Activated naive CD4-positive, alpha-beta T cell treated with anti-CD3 and anti-CD28 coated beads for 36 hours (primary cell): ENCODE measurements around the gene AMBRA1. TPM values are rescaled to one million over a fixed set of nuclear protein-coding genes. Genes with fewer than 3 reads are reported as not detected.
A peak's percentile ranks its signal among the peaks of the same experiment; 100 is the strongest.
"Not testable (repeated sequence)": the region's sequence is repeated elsewhere in the genome, so short reads cannot be mapped to it uniquely, and the experiment has no call there.

ENCODE experiments used
- CTCF ChIA-PET: fragments of 350-600 bp; sonication (Branson Sonifier 250); formaldehyde crosslinking; loops from one replicate; lab custom pipeline; 2021; ENCODE audit warnings: antibody characterized with exemption; lab: Charles Lee
- DNase-seq: peaks from one replicate; pipeline ENCODE4 v3.0.0-alpha.2; 2020
- H3K27ac Mint-ChIP-seq: one replicate; pipeline ENCODE4 v1.8.0; 2021; ENCODE audit warnings: mild to moderate bottlenecking, mixed read lengths
- H3K27me3 Mint-ChIP-seq: one replicate; pipeline ENCODE4 v1.8.0; 2021; ENCODE audit warnings: low read depth, mixed read lengths
- H3K36me3 Mint-ChIP-seq: one replicate; pipeline ENCODE4 v1.8.0; 2021; ENCODE audit warnings: low read depth, mixed read lengths
- H3K4me1 Mint-ChIP-seq: one replicate; pipeline ENCODE4 v1.8.0; 2021; ENCODE audit warnings: low read depth, mixed read lengths
- H3K4me3 Mint-ChIP-seq: one replicate; pipeline ENCODE4 v1.8.0; 2021; ENCODE audit warnings: mild to moderate bottlenecking, moderate library complexity, mixed read lengths
- H3K9me3 Mint-ChIP-seq: one replicate; pipeline ENCODE4 v1.8.0; 2021; ENCODE audit warnings: mixed read lengths
- intact Hi-C: fragments of 100-400 bp; cut with micrococcal nuclease; formaldehyde crosslinking; loops from one replicate; pipeline ENCODE4 v1.15.1; 2023
- total RNA-seq, 2 experiments: library from RNA; stranded (reverse); gene quantifications; one replicate each; pipeline ENCODE4 v1.2.3, GENCODE V29; 2021

Gene AMBRA1
- total RNA-seq, 2 experiments from 2014 or later: 19.0 to 23.1 TPM

DNA sequence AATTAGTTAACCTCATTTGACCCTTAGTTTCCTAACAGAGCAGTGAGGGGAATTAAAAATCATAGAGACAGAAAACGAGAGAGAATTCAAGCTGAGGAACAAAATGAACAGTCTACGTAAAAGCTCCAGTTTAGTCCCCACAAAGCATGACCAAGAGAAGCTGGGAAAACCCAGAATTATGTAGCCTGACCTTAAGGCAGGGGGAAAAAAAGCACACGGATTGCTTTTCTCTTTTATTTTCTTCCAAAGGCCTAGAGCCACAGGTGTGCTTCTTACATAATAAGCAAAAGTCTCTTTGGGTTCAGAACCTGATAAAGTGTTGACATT lies 514 bp upstream of the AMBRA1 start:
- Mint-ChIP-seq H3K4me3 (peak overlapping the region; percentile 94), H3K9me3 (no peaks in the 10 kb centered on the region), H3K27me3 (no peaks in the 10 kb centered on the region), H3K4me1 (peaks cover 33% of the 10 kb centered on the region), H3K36me3 (peaks cover 2% of the 10 kb centered on the region), H3K27ac (peak overlapping the region; percentile 80)
- intact Hi-C loops: loop anchor here (1.0 to 2.0 kb wide), 3 partner anchors 23 to 342 kb away; partner anchors contain the start of genes ATG13, CSTPP1 and HARBI1
- CTCF ChIA-PET: interaction anchor here (0.8 to 1.8 kb wide), 3 partner anchors 9 to 24 kb away, joined by 3 to 6 read pairs (median 4); partner anchors contain the start of gene ATG13
- no peak for DNase-seq

DNA sequence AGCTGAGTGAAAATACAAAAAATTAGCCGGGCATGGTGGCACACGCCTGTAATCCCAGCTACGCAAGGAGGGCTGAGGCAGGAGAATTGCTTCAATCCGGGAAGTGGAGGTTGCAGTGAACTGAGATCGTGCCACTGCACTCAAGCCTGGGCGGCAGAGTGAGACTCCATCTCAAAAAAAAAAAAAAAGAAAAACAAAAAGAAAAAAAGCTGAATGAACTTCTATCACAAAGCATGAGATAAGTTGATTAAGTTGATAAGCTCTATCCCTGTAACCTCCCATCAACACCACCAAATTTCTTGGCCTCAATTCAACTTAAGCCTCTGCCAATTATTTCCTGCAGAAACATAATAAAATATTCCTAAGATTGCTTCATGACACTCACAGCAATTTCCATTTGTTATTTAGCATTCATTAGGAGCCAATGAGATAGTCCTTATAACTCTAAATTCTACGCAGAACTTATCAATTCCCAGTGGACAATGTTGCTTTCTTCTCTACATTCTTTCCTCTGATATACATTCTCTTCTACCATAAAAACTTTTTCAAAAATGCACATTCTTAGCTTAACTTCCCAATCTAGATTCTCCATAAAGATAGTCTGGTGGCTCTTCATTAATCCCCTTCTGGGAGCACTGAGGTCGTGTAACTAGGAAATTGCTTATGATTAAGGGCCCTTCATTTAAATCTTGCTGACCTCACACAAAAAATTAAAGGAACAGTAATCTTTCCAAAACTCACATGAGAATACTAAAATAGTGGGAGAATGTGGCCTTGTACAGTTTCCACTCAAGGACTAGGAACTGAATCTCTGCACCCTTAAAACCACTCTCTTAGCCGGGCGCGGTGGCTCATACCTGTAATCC lies 2.9 kb downstream of the AMBRA1 start:
- Mint-ChIP-seq H3K27me3 (no peaks in the 10 kb centered on the region), H3K4me3 (no peak overlapping the region), H3K9me3 (no peaks in the 10 kb centered on the region), H3K27ac (no peak overlapping the region), H3K4me1 (peaks cover 47% of the 10 kb centered on the region), H3K36me3 (peaks cover 7% of the 10 kb centered on the region)
- intact Hi-C loops: no loop called here
- no peak for DNase-seq
- CTCF ChIA-PET: interaction anchor here (0.6 to 0.7 kb wide), 2 partner anchors 10 to 11 kb away, joined by 3 to 7 read pairs; no protein-coding TSS in a partner anchor

DNA sequence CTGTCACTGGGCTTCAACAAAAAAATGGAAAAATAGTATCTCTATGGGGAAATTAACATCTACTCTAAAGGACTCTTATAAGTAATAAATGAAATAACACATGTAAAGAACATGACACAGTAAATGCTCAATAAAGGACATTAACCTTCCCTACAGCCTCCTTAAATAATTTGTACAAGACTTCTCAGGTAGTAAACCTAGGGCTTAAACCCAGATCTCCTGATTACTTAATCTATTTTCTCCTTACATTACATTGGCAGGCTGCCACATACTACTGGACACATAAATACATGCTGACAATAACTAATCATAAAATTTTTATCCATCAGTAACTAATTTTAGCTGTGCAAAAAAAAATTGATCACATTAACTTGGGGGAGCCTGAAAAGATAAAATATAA lies 4.9 kb downstream of the AMBRA1 start:
- no peak for DNase-seq
- no peak overlapping the region for H3K27ac Mint-ChIP-seq
- CTCF ChIA-PET: interaction anchor here (0.6 to 0.7 kb wide), 3 partner anchors 40 to 920 kb away, joined by 3 to 6 read pairs (median 3); no protein-coding TSS in a partner anchor
- H3K4me3 Mint-ChIP-seq: no peak overlapping the region
- no peaks in the 10 kb centered on the region for H3K27me3 Mint-ChIP-seq
- H3K4me1 Mint-ChIP-seq: peaks cover 40% of the 10 kb centered on the region
- H3K9me3 Mint-ChIP-seq: no peaks in the 10 kb centered on the region
- H3K36me3 Mint-ChIP-seq: peaks cover 7% of the 10 kb centered on the region
- intact Hi-C loops: no loop called here

DNA sequence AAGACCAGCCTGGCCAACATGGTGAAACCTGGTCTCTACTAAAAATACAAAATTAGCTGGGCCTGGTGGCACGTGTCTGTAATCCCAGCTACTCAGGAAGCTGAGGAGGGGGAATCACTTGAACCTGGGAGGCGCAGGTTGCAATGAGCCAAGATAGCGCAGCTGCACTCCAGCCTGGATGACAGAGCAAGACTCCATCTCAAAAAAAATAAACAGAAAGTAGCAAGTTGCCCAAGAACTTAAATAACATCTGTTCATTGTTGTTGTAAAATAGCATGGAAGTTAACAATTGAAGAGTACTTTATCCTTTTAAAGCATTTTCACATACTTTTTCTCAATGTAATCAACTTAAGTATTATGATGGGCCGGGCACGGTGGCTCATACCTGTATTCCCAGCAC lies 5.7 kb downstream of the AMBRA1 start:
- no peak for DNase-seq
- CTCF ChIA-PET: no interaction called here
- no peak overlapping the region for H3K27ac Mint-ChIP-seq
- intact Hi-C loops: no loop called here
- H3K9me3 Mint-ChIP-seq: no peaks in the 10 kb centered on the region
- no peak overlapping the region for H3K4me3 Mint-ChIP-seq
- no peaks in the 10 kb centered on the region for H3K27me3 Mint-ChIP-seq
- H3K36me3 Mint-ChIP-seq: peaks cover 7% of the 10 kb centered on the region
- peaks cover 40% of the 10 kb centered on the region for H3K4me1 Mint-ChIP-seq

DNA sequence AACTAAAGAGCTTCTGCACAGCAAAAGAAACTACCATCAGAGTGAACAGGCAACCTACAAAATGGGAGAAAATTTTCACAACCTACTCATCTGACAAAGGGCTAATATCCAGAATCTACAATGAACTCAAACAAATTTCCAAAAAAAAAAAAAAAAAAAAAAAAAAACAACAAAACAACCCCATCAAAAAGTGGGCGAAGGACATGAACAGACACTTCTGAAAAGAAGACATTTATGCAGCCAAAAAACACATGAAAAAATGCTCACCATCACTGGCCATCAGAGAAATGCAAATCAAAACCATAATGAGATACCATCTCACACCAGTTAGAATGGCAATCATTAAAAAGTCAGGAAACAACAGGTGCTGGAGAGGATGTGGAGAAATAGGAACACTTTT lies 10.3 kb downstream of the AMBRA1 start:
- H3K27me3 Mint-ChIP-seq, DNase-seq, intact Hi-C loops, H3K27ac Mint-ChIP-seq, CTCF ChIA-PET, H3K4me3 Mint-ChIP-seq, H3K9me3 Mint-ChIP-seq: not testable (repeated sequence)
- peaks cover 25% of the 10 kb centered on the region for H3K4me1 Mint-ChIP-seq
- peaks cover 12% of the 10 kb centered on the region for H3K36me3 Mint-ChIP-seq

- no peak for DNase-seq
- CTCF ChIA-PET: no interaction called here
- H3K4me1 Mint-ChIP-seq: peaks cover 19% of the 10 kb centered on the region
- H3K9me3 Mint-ChIP-seq: peaks cover 4% of the 10 kb centered on the region
- intact Hi-C loops: no loop called here
- no peaks in the 10 kb centered on the region for H3K27me3 Mint-ChIP-seq
- no peak overlapping the region for H3K4me3 Mint-ChIP-seq
- H3K36me3 Mint-ChIP-seq: peaks cover 11% of the 10 kb centered on the region
- no peak overlapping the region for H3K27ac Mint-ChIP-seq
These were observed 11.2 kb downstream of the AMBRA1 start for GRCh38 chr11:46582588-46582987.

DNA sequence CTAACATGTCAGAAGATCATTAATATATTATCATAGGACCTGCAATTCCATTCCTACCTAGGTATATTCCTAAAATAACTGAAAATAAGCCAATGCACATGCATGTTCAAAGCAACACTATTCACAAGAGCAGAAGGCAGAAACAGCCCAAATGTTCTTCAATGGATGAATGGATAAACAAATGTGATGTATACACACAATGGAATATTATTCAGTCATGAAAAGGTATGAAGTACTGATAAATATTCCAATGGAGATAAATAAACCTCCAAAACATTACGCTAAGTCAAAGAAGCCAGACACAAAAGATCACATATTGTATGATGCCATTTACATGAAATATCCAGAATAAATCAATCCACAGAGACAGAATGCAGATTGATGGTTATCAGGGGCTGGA lies 16.8 kb downstream of the AMBRA1 start:
- DNase-seq: no peak
- CTCF ChIA-PET: no interaction called here
- intact Hi-C loops: no loop called here
- H3K36me3 Mint-ChIP-seq: peaks cover 11% of the 10 kb centered on the region
- H3K4me1 Mint-ChIP-seq: peaks cover 34% of the 10 kb centered on the region
- H3K9me3 Mint-ChIP-seq: no peaks in the 10 kb centered on the region
- H3K27me3 Mint-ChIP-seq: no peaks in the 10 kb centered on the region
- H3K4me3 Mint-ChIP-seq: no peak overlapping the region
- H3K27ac Mint-ChIP-seq: no peak overlapping the region

GRCh38 chr11:46574656-46575055 lies 19.2 kb downstream of the AMBRA1 start:
- Mint-ChIP-seq H3K9me3 (no peaks in the 10 kb centered on the region), H3K27ac (peak overlapping the region; percentile 36), H3K27me3 (no peaks in the 10 kb centered on the region), H3K4me1 (peaks cover 31% of the 10 kb centered on the region), H3K4me3 (no peak overlapping the region), H3K36me3 (peaks cover 10% of the 10 kb centered on the region)
- DNase-seq: no peak
- intact Hi-C loops: no loop called here
- CTCF ChIA-PET: no interaction called here

- H3K9me3 Mint-ChIP-seq: no peaks in the 10 kb centered on the region
- H3K4me1 Mint-ChIP-seq: peaks cover 27% of the 10 kb centered on the region
- intact Hi-C loops: no loop called here
- DNase-seq: no peak
- CTCF ChIA-PET: interaction anchor here (1.0 to 1.2 kb wide), 2 partner anchors 11 to 42 kb away, joined by 3 read pairs; no protein-coding TSS in a partner anchor
- H3K27me3 Mint-ChIP-seq: no peaks in the 10 kb centered on the region
- H3K27ac Mint-ChIP-seq: no peak overlapping the region
- no peak overlapping the region for H3K4me3 Mint-ChIP-seq
- H3K36me3 Mint-ChIP-seq: peaks cover 8% of the 10 kb centered on the region
These were observed 22.9 kb downstream of the AMBRA1 start for GRCh38 chr11:46570790-46571398.

- intact Hi-C loops: no loop called here
- Mint-ChIP-seq H3K4me3 (no peak overlapping the region), H3K9me3 (no peaks in the 10 kb centered on the region), H3K27me3 (no peaks in the 10 kb centered on the region), H3K4me1 (peaks cover 33% of the 10 kb centered on the region), H3K27ac (no peak overlapping the region), H3K36me3 (no peaks in the 10 kb centered on the region)
- no peak for DNase-seq
- CTCF ChIA-PET: no interaction called here
These were observed 28.5 kb downstream of the AMBRA1 start for GRCh38 chr11:46565232-46565840.

DNA sequence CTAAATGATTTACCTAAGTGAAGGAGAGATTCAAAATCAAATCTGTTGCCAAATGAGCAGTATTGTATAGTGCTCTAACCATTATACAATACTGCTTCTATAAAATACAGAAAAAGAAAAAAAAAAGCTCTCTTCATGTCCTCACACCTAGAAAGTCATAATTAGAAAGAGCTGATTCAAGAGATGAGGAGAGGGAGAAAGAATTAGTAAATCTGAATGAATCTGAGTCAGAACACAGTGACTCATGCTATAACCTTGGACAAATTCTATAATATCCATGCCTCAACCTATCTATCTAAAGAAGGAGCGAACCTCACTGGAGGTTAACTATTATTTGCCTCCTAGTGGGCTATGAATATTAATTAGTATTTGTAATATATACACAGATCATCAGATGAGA lies 29.4 kb downstream of the AMBRA1 start:
- no peak overlapping the region for H3K27ac Mint-ChIP-seq
- H3K36me3 Mint-ChIP-seq: no peaks in the 10 kb centered on the region
- CTCF ChIA-PET: no interaction called here
- no peak for DNase-seq
- no peaks in the 10 kb centered on the region for H3K9me3 Mint-ChIP-seq
- intact Hi-C loops: loop anchor here (1.0 kb wide), 1 partner anchor 53 kb away; the partner anchor contains the start of genes ATG13 and HARBI1
- H3K4me3 Mint-ChIP-seq: no peak overlapping the region
- H3K27me3 Mint-ChIP-seq: no peaks in the 10 kb centered on the region
- H3K4me1 Mint-ChIP-seq: peaks cover 39% of the 10 kb centered on the region

DNA sequence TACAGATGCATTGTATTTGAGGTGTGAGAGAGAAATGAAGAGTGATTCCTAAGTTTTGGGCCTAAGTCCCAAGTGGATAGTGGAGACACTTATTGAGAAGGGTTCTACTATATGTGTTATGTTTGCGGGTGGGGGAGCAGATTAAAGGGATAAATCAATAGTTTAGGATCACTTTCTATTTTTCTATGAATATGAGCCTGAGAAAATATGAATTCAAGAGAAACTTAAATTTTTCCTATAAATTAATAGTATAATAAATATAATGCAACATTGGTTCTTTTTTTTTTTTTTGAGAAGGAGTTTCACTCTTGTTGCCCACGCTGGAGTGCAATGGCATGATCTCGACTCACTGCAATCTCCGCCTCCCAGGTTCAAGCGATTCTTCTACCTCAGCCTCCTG lies 31.3 kb downstream of the AMBRA1 start:
- Mint-ChIP-seq H3K36me3 (no peaks in the 10 kb centered on the region), H3K4me3 (no peak overlapping the region), H3K27me3 (no peaks in the 10 kb centered on the region), H3K4me1 (peaks cover 54% of the 10 kb centered on the region), H3K27ac (no peak overlapping the region), H3K9me3 (no peaks in the 10 kb centered on the region)
- intact Hi-C loops: no loop called here
- no peak for DNase-seq
- CTCF ChIA-PET: interaction anchor here (1.1 to 2.2 kb wide), 2 partner anchors 27 to 56 kb away, joined by 5 to 11 read pairs; no protein-coding TSS in a partner anchor
